D721Med (cell line): Measurements from ENCODE around the gene FGF14.
A peak's percentile ranks its signal among the peaks of the same experiment; 100 is the strongest.

ENCODE experiments used
- DNase-seq: peaks from one replicate; pipeline ENCODE4 v3.0.0; 2011; ENCODE audit warnings: low spot score; ENCODE audit not compliant: insufficient read length
- FAIRE-seq: peaks from 2 replicates; lab custom pipeline; 2011; peaks lifted over from hg19 to GRCh38; lab: Jason Lieb, UNC
- TF ChIP-seq, protein P1 (sequence below): IDR thresholded peaks from 2 replicates; pipeline ENCODE4 v1.5.1; 2012; ENCODE audit warnings: mild to moderate bottlenecking, control low read depth; ENCODE audit not compliant: insufficient read depth; ENCODE audit errors: missing control alignments

The FGF14 gene

DNA sequence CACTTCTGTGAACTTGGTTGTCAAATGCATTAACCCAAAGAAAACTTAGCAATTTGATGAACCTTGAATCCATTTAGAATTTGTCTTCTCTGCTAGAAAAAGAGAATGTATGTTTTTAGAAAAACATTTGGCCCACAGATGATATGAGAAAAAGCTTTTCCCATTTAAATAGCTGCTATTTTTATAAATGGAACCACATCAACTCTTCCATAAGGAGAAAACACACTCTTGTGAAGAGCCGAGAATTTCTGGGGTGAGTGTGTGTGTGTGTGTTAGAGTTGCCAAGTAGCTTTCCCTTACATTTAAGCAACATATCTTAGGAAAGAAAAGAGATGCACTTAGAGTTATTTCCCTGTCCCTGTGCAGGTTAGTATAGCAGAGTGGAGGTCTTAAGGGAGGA is 626.6 kb downstream of the FGF14 start:
- FAIRE-seq (no peak), DNase-seq (no peak)
- TF ChIP-seq, protein P1, sequence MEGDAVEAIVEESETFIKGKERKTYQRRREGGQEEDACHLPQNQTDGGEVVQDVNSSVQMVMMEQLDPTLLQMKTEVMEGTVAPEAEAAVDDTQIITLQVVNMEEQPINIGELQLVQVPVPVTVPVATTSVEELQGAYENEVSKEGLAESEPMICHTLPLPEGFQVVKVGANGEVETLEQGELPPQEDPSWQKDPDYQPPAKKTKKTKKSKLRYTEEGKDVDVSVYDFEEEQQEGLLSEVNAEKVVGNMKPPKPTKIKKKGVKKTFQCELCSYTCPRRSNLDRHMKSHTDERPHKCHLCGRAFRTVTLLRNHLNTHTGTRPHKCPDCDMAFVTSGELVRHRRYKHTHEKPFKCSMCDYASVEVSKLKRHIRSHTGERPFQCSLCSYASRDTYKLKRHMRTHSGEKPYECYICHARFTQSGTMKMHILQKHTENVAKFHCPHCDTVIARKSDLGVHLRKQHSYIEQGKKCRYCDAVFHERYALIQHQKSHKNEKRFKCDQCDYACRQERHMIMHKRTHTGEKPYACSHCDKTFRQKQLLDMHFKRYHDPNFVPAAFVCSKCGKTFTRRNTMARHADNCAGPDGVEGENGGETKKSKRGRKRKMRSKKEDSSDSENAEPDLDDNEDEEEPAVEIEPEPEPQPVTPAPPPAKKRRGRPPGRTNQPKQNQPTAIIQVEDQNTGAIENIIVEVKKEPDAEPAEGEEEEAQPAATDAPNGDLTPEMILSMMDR, result no peak

GRCh38 chr13:101774393-101774792 is 627.5 kb downstream of the FGF14 start:
- no peak for DNase-seq
- TF ChIP-seq, protein P1, result no peak
- FAIRE-seq, result no peak

DNA sequence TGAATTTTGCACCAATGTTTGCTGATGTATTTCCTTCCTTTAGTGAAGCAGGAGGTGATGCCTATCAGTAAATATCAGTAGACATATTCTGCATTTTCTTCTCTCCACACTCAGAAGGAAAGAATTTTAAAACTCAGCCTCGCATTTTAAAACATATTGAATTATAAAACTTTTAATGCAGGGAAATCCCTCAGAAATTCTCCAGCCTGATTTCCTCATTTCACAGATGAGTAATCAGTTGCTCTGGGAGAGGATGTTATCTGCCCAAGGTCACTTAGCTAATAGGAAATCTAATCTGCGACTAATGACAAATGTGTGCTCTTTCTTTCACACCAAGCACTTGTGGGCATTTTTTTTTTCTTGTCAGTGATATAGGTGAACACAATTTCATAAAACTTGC is 628.8 kb downstream of the FGF14 start:
- FAIRE-seq, result no peak
- no peak for DNase-seq
- TF ChIP-seq, protein P1, result no peak

GRCh38 chr13:101767131-101767530 is 634.7 kb downstream of the FGF14 start:
- no peak for DNase-seq
- TF ChIP-seq, protein P1, result no peak
- no peak for FAIRE-seq

DNA sequence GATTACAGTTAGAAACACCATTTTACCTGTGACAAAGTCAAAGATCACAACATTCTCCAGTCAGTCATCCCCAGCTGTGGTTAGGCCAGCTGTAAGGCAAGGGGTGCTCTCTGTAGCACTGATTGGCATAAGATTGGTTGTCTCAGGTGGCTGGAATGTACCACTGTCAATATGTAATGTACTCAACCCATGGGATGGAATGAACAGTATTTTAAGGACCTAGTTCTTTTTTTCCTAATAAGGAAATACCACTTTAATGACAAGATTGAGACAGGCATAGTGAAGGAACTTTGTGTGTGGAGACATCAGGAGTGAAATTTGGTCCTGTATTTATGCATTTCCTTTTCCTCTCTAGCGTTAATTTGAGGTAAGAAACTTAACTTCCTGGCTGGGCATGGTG is 638.7 kb downstream of the FGF14 start:
- TF ChIP-seq, protein P1, result no peak
- FAIRE-seq (no peak), DNase-seq (no peak)

DNA sequence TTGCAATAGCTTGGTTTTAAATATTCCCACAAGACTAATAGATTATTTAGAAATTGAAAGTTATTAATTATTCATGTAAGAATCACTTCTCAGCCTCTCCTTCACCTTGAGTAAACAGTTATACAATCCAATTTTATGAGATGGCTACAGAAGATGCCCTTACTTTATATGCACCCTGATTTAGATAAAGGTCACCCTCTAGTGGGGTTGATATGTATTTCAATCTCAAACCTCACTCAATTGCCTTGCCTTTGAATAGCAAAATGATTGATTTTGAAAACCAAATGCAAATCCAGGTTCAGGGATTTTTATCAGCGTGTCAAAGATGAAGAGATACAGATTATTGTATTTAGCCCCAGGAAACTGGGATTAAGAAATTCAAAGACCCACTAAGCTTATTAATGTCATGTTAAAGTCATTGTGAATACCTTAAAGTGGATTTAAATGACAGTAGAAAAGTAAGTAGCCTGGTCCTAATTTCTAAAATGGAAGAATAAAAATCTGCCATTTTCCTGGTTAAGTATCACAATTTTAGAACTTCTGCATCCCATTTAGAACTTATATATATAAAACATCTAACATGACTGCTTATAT is 644.3 kb downstream of the FGF14 start:
- TF ChIP-seq, protein P1, result peak; percentile 70
- FAIRE-seq (peak; percentile 82), DNase-seq (peak; percentile 22)

DNA sequence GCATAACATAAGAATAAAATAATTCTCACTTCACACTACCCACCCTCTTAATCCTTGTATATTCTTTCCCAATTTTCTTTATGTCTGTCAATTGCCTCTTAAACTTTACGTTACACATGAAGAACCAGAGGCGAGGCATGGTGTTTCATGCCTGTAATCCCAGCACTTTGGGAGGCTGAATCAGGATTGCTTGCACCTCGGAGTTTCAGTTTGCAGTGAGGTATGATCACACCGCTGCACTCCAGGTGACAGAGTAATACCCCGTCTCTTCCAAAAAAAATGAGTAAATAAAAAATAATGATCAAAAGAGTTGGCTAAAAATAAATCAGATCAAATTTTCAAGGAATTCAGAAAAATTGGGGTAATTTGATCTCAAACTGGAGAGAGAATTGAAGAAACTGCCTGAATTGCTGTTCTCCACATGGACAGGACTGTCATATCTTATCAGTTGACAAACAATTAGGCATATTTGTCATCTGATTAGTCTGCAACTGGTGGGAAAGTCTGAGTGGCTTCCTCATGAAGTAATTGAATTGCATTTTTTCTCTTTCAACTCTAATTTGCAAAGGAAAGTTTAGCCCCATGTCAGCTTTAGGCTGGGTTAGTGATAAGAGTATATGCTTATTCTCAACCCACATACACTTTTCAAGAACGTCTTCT is 646.5 kb downstream of the FGF14 start:
- DNase-seq (no peak), FAIRE-seq (no peak)
- TF ChIP-seq, protein P1, result no peak
